HepG2 (cell line): Measurements from ENCODE around the gene MYO18B. TPM values are rescaled to one million over a fixed set of nuclear protein-coding genes. Genes with fewer than 3 reads are reported as not detected.

Source experiments
- ATAC-seq: fragments of 200-7000 bp; cut with Tn5 transposase; 3 replicates; pipeline ENCODE4 v1.9.1; 2020; ENCODE audit warnings: mild to moderate bottlenecking, moderate library complexity
- BruUV-seq: library from RNA; stranded (reverse); fragments of 400-500 nt; replicated peaks from 2 replicates; lab custom pipeline; 2021; lab: Mats Ljungman, UMichigan
- CTCF ChIA-PET: fragments of 300-600 bp; formaldehyde crosslinking; extraction: SDS; loops from one replicate; lab custom pipeline; 2021; ENCODE audit warnings: low total read pairs, inconsistent platforms, low intra/inter-chr PET ratio; lab: Yijun Ruan, JAX
- POLR2A ChIA-PET: fragments of 350-600 bp; sonication (Branson Sonifier 250); formaldehyde crosslinking; loops from one replicate; lab custom pipeline; 2020; ENCODE audit warnings: antibody characterized with exemption, inconsistent platforms; lab: Yijun Ruan, JAX
- DNase-seq: peaks from one replicate; pipeline ENCODE4 v3.0.0-alpha.2; 2015; ENCODE audit warnings: low spot score
- FAIRE-seq: peaks from 3 replicates; lab custom pipeline; 2011; peaks lifted over from hg19 to GRCh38; lab: Jason Lieb, UNC
- H2AFZ ChIP-seq: one replicate; pipeline ENCODE4 v1.6.1; 2011; ENCODE audit warnings: low read length, inconsistent platforms
- H3K27ac ChIP-seq: fragments of 300-600 bp; 3 replicates; pipeline ENCODE4 v1.8.0; 2011; ENCODE audit warnings: mixed run types, mild to moderate bottlenecking, mixed read lengths, low read length, inconsistent platforms; ENCODE audit not compliant: insufficient read depth; ENCODE audit errors: extremely low read length
- H3K27me3 ChIP-seq, 2 experiments: fragments of 200-600 bp in 1 of 2; 2 replicates in 1 of 2; 3 replicates in 1 of 2; pipeline versions ENCODE4 v1.6.0 to v1.8.0; 2011; ENCODE audit warnings: low read length in 2 of 2, mild to moderate bottlenecking in 2 of 2, moderate library complexity in 2 of 2, inconsistent platforms in 1 of 2; ENCODE audit not compliant: insufficient read depth in 2 of 2, control insufficient read depth in 1 of 2
- H3K36me3 ChIP-seq, 2 experiments: fragments of 200-600 bp in 1 of 2; replicated peaks in 1 of 2; 2 replicates in 1 of 2; 3 replicates in 1 of 2; pipeline versions ENCODE4 v1.5.1 to v1.8.0; 2011; ENCODE audit warnings: low read length in 2 of 2, inconsistent platforms in 1 of 2; ENCODE audit not compliant: insufficient read depth in 2 of 2, control insufficient read depth in 1 of 2
- H3K4me1 ChIP-seq: 2 replicates; pipeline ENCODE4 v1.5.1; 2012; ENCODE audit warnings: low read length, inconsistent platforms; ENCODE audit not compliant: insufficient read depth
- H3K4me2 ChIP-seq: 2 replicates; pipeline ENCODE4 v1.6.0; 2011; ENCODE audit warnings: low read depth, low read length, inconsistent platforms
- H3K4me3 ChIP-seq, 3 experiments: fragments of 200-600 bp in 1 of 3; sonication (generic), shearing (Covaris generic) in 1 of 3; replicated peaks in 1 of 3; 2 replicates each; pipeline ENCODE4 v1.5.1; 2011 to 2016; ENCODE audit warnings: low read length in 3 of 3, inconsistent platforms in 2 of 3, low read depth in 2 of 3, mild to moderate bottlenecking in 2 of 3, control low read depth in 1 of 3, mixed read lengths in 1 of 3; ENCODE audit not compliant: insufficient read depth in 1 of 3
- H3K79me2 ChIP-seq: one replicate; pipeline ENCODE4 v1.6.1; 2011; ENCODE audit warnings: low read length, inconsistent platforms; ENCODE audit not compliant: insufficient read depth
- H3K9ac ChIP-seq: 2 replicates; pipeline ENCODE4 v1.6.0; 2011; ENCODE audit warnings: mild to moderate bottlenecking, low read depth, low read length, inconsistent platforms; ENCODE audit not compliant: insufficient read depth
- H3K9me3 ChIP-seq: 2 replicates; pipeline ENCODE4 v1.5.1; 2012; ENCODE audit warnings: mild to moderate bottlenecking, low read length
- H4K20me1 ChIP-seq: 2 replicates; pipeline ENCODE4 v1.6.0; 2011; ENCODE audit warnings: inconsistent platforms, mild to moderate bottlenecking, low read length, moderate library complexity; ENCODE audit not compliant: insufficient read depth
- ESRRA ChIP-seq: sonication (generic); formaldehyde crosslinking; IDR thresholded peaks from 2 replicates; pipeline ENCODE4 v1.5.1; 2020; ENCODE audit warnings: mild to moderate bottlenecking, low read depth, missing genetic modification reagents
- IKZF1 ChIP-seq: fragments of 450-650 bp; IDR thresholded peaks from 2 replicates; pipeline ENCODE4 v1.7.1; 2016
- SUZ12 ChIP-seq: fragments of 150-350 bp; IDR thresholded peaks from 2 replicates; pipeline ENCODE4 v1.6.1; 2014; ENCODE audit warnings: low read depth, low read length
- ZNF572 ChIP-seq: sonication (generic); formaldehyde crosslinking; IDR thresholded peaks from 2 replicates; pipeline ENCODE4 v1.5.1; 2020; ENCODE audit warnings: mild to moderate bottlenecking, missing genetic modification reagents
- WGBS: methylation state at CpG from one replicate; pipeline ENCODE4 v1.1.6; 2017; ENCODE audit warnings: low lambda C conversion rate; 5-methylcytosine and 5-hydroxymethylcytosine counted together
- in situ Hi-C: cut with HindIII; loops from 2 replicates; pipeline ENCODE4 v1.10.0; 2017; ENCODE audit warnings: low pct_unique_long_range_greater_than_20kb; ENCODE audit not compliant: extremely low pct_ligation_motif_present
- intact Hi-C: fragments of 100-400 bp; cut with micrococcal nuclease; formaldehyde crosslinking; loops from one replicate; pipeline ENCODE4 v1.10.0; 2022; ENCODE audit not compliant: unreplicated experiment
- polyA plus RNA-seq, 8 experiments: library from polyadenylated mRNA; depleted of rRNA in 3 of 8; stranded (reverse) in 7 of 8; unstranded in 1 of 8; fragments of >200 nt; fragmentation: Illumina TruSeq in 4 of 8; extraction: Trizol in 4 of 8; gene quantifications; 2 replicates each; pipeline versions ENCODE4 v1.2.1 to v1.2.3, GENCODE V29; 2011 to 2016; ENCODE audit warnings: low read depth in 4 of 8, missing spikeins in 1 of 8, mixed read lengths in 1 of 8; ENCODE audit not compliant: insufficient read depth in 1 of 8
- total RNA-seq, 5 experiments: library from RNA; depleted of rRNA; stranded (reverse); fragments of >200 nt; fragmentation: Illumina TruSeq; extraction: Trizol; gene quantifications; 2 replicates each; pipeline ENCODE4 v1.2.3, GENCODE V29; 2016; ENCODE audit warnings: low read depth in 1 of 5
- TF ChIP-seq, protein P1 (sequence below): sonication (generic); formaldehyde crosslinking; IDR thresholded peaks from 2 replicates; pipeline ENCODE4 v1.4.0; 2020; ENCODE audit warnings: missing genetic modification reagents, mild to moderate bottlenecking, borderline replicate concordance
- TF ChIP-seq, protein P2 (sequence below): sonication (generic); formaldehyde crosslinking; IDR thresholded peaks from 2 replicates; pipeline ENCODE4 v1.4.0; 2020; ENCODE audit warnings: missing genetic modification reagents
- TF ChIP-seq, protein P3 (sequence below): sonication (generic); formaldehyde crosslinking; IDR thresholded peaks from 2 replicates; pipeline ENCODE4 v1.8.1; 2022; ENCODE audit warnings: mild to moderate bottlenecking, missing genetic modification reagents

The MYO18B gene
- total and polyA plus RNA-seq, 2 of the 13 experiments (the other 11 are each of a cell fraction or from before 2014, with no cell fraction given) = 0.01 TPM; not detected in 1

DNA sequence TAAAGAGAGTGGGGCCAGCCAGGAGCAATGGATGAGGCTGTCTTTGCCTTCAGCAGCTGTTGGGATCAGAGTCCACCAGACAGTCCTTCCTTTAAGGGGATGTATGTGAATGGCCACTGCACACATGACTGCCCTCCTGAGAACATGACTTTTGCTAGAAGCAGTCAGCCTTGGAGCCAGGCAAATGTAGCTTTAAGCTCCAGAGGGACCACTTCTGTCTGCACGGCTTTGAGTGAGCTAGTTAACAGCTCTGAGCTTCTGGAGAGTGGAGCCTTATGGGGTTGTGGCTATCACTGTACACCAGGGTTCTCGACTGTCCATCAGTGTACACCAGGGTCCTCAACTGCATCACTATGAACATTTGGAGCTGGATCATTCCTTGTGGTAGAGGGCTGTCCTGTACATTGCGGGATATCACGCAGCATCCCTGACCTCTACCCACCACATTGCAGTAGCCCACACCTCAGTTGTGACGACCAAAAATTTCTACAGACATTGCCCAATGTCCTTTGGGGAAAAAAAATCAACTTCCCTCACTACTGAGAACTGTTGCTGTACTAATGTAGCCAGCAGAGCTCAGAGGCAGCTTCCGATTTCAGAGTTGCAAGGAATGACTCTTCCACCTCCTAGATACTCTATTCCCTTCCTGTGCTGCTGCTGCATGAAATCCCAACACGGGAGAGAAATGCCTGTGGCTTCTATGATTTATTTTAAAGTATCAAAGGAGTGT is 169.4 kb downstream of the MYO18B start:
- CTCF ChIA-PET = no interaction called here

More for the DNA sequence above, 169.4 kb downstream of the MYO18B start:
- in situ Hi-C loops (no loop called here), intact Hi-C loops (no loop called here)
- DNase-seq (no peak), ATAC-seq (no peak), FAIRE-seq (no peak)
- WGBS = 7% methylated on average over 5 of the region's 7 CpGs
- BruUV-seq = no TSS peak
- no peaks in the 10 kb centered on the region for H3K9me3 ChIP-seq
- no peak overlapping the region for H3K27ac ChIP-seq
- H3K27me3 ChIP-seq = peaks cover 0 to 20% of the 10 kb centered on the region in 2 experiments; a peak in 2 of 5 replicates
- H3K4me2 ChIP-seq = no peak overlapping the region
- no peaks in the 10 kb centered on the region for H3K79me2 ChIP-seq
- H2AFZ ChIP-seq = no peak overlapping the region
- TF ChIP-seq ZNF572 (CRISPR knock-in tag) (no peak), IKZF1 (no peak), SUZ12 (no peak), ESRRA (CRISPR knock-in tag) (no peak)
- TF ChIP-seq, protein P1, sequence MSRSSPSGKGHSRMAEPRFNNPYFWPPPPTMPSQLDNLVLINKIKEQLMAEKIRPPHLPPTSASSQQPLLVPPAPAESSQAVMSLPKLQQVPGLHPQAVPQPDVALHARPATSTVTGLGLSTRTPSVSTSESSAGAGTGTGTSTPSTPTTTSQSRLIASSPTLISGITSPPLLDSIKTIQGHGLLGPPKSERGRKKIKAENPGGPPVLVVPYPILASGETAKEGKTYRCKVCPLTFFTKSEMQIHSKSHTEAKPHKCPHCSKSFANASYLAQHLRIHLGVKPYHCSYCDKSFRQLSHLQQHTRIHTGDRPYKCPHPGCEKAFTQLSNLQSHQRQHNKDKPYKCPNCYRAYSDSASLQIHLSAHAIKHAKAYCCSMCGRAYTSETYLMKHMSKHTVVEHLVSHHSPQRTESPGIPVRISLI = no peak
- TF ChIP-seq, protein P2, sequence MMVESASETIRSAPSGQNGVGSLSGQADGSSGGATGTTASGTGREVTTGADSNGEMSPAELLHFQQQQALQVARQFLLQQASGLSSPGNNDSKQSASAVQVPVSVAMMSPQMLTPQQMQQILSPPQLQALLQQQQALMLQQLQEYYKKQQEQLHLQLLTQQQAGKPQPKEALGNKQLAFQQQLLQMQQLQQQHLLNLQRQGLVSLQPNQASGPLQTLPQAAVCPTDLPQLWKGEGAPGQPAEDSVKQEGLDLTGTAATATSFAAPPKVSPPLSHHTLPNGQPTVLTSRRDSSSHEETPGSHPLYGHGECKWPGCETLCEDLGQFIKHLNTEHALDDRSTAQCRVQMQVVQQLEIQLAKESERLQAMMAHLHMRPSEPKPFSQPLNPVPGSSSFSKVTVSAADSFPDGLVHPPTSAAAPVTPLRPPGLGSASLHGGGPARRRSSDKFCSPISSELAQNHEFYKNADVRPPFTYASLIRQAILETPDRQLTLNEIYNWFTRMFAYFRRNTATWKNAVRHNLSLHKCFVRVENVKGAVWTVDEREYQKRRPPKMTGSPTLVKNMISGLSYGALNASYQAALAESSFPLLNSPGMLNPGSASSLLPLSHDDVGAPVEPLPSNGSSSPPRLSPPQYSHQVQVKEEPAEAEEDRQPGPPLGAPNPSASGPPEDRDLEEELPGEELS (CRISPR knock-in tag) = no peak
- TF ChIP-seq, protein P3, sequence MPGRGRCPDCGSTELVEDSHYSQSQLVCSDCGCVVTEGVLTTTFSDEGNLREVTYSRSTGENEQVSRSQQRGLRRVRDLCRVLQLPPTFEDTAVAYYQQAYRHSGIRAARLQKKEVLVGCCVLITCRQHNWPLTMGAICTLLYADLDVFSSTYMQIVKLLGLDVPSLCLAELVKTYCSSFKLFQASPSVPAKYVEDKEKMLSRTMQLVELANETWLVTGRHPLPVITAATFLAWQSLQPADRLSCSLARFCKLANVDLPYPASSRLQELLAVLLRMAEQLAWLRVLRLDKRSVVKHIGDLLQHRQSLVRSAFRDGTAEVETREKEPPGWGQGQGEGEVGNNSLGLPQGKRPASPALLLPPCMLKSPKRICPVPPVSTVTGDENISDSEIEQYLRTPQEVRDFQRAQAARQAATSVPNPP (CRISPR knock-in tag) = no peak
- H4K20me1 ChIP-seq = no peaks in the 10 kb centered on the region
- H3K9ac ChIP-seq = no peak overlapping the region
- H3K4me1 ChIP-seq = no peaks in the 10 kb centered on the region
- no peaks in the 10 kb centered on the region for H3K36me3 ChIP-seq
- POLR2A ChIA-PET = no interaction called here
- no peak overlapping the region for H3K4me3 ChIP-seq
